Neural crest cell (in vitro differentiated cells): Measurements from ENCODE around the gene MYO19. TPM values are rescaled to one million over a fixed set of nuclear protein-coding genes. Genes with fewer than 3 reads are reported as not detected.

Source experiments
- DNase-seq: peaks from one replicate; pipeline ENCODE4 v3.0.0; 2021; ENCODE audit warnings: low read depth, mixed read lengths, low spot score
- H3K27ac Mint-ChIP-seq: one replicate; pipeline ENCODE4 v1.8.0; 2021; ENCODE audit warnings: mild to moderate bottlenecking, mixed read lengths; ENCODE audit not compliant: unreplicated experiment
- H3K27me3 Mint-ChIP-seq: 2 replicates; pipeline ENCODE4 v1.8.0; 2021; ENCODE audit warnings: low read depth, mild to moderate bottlenecking, mixed read lengths
- H3K36me3 Mint-ChIP-seq: 2 replicates; pipeline ENCODE4 v1.8.0; 2021; ENCODE audit warnings: low read depth, mild to moderate bottlenecking, mixed read lengths
- H3K4me1 Mint-ChIP-seq: 2 replicates; pipeline ENCODE4 v1.8.0; 2021; ENCODE audit warnings: mixed read lengths
- H3K4me3 Mint-ChIP-seq: one replicate; pipeline ENCODE4 v1.8.0; 2021; ENCODE audit warnings: mild to moderate bottlenecking, mixed read lengths
- H3K9me3 Mint-ChIP-seq: 2 replicates; pipeline ENCODE4 v1.8.0; 2021; ENCODE audit warnings: mixed read lengths
- total RNA-seq: library from RNA; stranded (reverse); gene quantifications from 2 replicates; pipeline ENCODE4 v1.2.1, GENCODE V29; 2021
- TF ChIP-seq, protein P1 (sequence below): fragments of 200-600 bp; sonication (generic); conservative IDR thresholded peaks from 2 replicates; pipeline ENCODE4 v1.5.0; 2021; ENCODE audit warnings: antibody characterized with exemption, mild to moderate bottlenecking

The MYO19 gene
- total RNA-seq, 1 donor from 2014 or later, result 104 TPM

DNA sequence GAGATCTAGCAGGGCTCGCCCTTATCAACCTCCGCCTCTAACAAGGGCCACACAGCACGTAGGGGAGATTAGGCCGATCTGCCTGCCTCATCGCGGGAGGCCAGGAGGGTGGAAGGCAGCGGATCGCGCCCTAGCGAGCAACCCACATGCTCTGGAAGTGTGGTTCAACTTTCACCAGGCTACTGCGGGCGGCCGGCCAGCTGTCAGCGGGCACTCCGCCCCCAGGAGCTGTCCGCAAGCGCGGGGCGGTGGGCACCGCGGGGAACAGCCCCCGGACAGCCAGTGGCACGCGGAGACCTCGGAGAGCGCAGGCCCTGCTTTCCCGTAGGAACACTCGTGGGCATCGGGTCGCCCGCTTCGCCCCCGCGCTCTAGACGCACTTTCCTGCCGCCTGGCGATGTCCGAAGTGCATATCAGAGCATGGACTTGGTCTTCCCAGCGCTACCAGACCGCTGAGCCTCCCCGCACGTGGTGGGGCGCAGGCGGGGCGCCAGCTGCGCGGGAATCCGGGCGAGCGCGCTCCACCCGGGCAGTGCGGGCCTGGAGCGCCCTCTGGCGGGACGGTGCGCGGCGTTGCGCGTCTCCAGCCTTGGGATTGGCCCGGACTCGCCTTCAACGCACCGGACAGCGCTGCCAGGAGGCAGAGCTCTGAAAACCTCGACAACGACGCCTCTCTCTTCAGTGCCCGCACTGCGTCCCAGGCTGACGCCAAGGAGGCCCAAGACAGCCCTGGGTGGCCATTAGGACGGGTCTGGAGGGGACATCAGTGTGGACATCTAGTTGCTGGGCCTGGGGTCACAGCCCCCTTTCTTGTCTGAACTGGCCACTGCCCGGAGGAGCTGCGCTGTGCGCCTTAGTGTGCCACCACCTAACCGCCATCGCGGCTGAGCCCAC, 51.8 kb downstream of the MYO19 start:
- Mint-ChIP-seq H3K9me3 (no peaks in the 10 kb centered on the region), H3K4me1 (peaks cover 23% of the 10 kb centered on the region), H3K4me3 (peak overlapping the region; percentile 81), H3K27me3 (peaks cover 56% of the 10 kb centered on the region), H3K27ac (no peak overlapping the region), H3K36me3 (peaks cover 3% of the 10 kb centered on the region)
- peak; percentile 93 for DNase-seq
- TF ChIP-seq, protein P1, sequence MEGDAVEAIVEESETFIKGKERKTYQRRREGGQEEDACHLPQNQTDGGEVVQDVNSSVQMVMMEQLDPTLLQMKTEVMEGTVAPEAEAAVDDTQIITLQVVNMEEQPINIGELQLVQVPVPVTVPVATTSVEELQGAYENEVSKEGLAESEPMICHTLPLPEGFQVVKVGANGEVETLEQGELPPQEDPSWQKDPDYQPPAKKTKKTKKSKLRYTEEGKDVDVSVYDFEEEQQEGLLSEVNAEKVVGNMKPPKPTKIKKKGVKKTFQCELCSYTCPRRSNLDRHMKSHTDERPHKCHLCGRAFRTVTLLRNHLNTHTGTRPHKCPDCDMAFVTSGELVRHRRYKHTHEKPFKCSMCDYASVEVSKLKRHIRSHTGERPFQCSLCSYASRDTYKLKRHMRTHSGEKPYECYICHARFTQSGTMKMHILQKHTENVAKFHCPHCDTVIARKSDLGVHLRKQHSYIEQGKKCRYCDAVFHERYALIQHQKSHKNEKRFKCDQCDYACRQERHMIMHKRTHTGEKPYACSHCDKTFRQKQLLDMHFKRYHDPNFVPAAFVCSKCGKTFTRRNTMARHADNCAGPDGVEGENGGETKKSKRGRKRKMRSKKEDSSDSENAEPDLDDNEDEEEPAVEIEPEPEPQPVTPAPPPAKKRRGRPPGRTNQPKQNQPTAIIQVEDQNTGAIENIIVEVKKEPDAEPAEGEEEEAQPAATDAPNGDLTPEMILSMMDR, result peak; percentile 95

DNA sequence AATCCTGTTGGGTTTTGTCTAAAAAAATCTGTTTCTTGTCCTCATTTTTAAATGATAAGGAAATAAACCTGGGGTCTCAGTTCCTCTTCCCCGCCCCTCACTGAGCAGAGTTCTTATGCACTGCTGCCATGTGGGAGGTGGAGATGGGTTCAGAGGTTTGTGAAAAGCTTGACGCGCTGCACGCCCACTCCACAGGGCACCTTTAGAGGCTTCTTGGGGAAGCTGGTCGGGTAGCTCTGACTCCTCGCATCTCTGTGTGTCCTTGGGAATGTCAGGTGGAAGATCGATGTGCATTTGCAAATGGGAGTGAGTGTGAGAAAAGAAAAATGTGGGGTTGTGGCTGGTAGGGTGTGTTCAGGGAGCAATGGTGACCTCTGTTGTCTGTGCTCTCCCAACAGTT, 52.8 kb downstream of the MYO19 start:
- TF ChIP-seq, protein P1, result no peak
- Mint-ChIP-seq H3K36me3 (peaks cover 3% of the 10 kb centered on the region), H3K27me3 (peaks cover 66% of the 10 kb centered on the region), H3K4me3 (peak overlapping the region; percentile 19), H3K9me3 (no peaks in the 10 kb centered on the region), H3K4me1 (peaks cover 18% of the 10 kb centered on the region), H3K27ac (no peak overlapping the region)
- DNase-seq, result no peak

DNA sequence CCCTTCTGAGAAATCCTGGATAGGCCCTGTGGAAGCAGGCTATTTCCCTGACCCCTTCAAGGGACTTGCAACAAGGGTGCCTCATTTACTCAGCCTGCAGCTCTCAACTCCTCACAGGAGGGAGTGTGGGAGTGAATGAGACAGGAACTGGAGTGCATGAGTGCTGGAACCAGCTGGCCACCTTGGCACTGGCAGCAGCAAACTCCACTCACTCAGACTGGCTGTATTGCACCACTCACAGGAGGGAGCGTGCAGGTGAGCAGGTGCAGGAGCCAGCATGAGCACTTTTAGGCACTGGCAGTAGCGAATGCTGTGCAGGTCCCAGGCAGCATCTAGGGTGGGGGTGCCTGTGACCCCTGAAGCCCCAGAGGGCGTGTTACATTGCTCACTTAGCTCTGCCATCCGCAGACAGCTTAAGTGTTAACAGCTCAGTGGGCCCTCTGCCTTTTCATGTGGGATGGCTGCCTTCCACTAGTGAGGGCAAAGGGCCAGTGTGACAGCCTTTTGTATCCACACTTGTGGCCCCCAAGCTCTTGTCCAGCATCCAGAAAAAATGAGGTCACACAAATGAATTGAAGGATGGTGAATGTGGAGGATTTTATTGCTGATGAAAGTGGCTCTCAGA, 59.2 kb downstream of the MYO19 start:
- Mint-ChIP-seq H3K4me3 (no peak overlapping the region), H3K36me3 (no peaks in the 10 kb centered on the region), H3K27ac (peak overlapping the region; percentile 75), H3K27me3 (peaks cover 91% of the 10 kb centered on the region), H3K4me1 (no peaks in the 10 kb centered on the region), H3K9me3 (no peaks in the 10 kb centered on the region)
- no peak for DNase-seq
- TF ChIP-seq, protein P1, result no peak

DNA sequence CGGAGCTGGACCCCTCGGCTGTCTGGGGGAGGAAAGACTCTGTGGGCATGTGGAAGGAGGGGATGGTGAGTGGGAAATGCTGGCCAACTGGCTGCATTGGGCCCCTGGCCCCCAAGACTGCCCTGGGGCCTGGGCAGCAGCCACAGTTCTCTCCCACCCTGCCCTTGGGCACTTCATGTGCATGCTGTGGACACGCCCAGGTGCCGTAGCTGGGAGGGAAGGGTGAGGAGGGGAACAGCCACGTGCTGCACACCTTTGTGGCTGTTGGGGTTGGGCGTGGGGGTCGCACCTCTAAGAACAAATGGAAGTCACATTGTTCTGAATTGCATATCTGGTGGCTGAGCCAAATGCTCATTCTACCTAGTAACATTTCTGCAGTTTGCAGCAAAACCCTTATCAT, 60.1 kb downstream of the MYO19 start:
- TF ChIP-seq, protein P1, result no peak

DNA sequence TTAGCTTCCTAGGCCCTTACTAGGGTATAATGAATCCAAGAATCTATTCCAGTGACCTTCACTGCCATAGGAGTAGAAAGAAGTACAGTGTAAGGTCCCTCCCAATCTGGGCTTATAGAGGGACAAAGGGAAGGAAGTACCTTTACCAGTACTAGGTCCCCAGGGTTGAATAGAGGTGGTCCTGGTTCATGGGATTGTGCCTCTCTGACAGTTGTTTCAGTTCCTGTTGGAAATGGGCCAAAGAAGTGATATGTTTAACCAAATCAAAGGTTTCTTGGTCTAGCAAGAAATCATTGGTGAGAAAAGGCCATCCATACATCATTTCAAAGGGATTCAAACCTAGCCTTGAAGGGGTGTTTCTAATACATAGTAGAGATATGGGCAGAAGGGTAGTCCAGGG, 64.2 kb downstream of the MYO19 start:
- Mint-ChIP-seq H3K27me3 (peaks cover 87% of the 10 kb centered on the region), H3K36me3 (no peaks in the 10 kb centered on the region), H3K27ac (no peak overlapping the region), H3K9me3 (no peaks in the 10 kb centered on the region), H3K4me1 (no peaks in the 10 kb centered on the region), H3K4me3 (no peak overlapping the region)
- TF ChIP-seq, protein P1, result no peak
- DNase-seq, result no peak

More for the DNA sequence above, 60.1 kb downstream of the MYO19 start:
- peaks cover 91% of the 10 kb centered on the region for H3K27me3 Mint-ChIP-seq
- no peak overlapping the region for H3K4me3 Mint-ChIP-seq
- no peaks in the 10 kb centered on the region for H3K9me3 Mint-ChIP-seq
- H3K36me3 Mint-ChIP-seq, result no peaks in the 10 kb centered on the region
- H3K27ac Mint-ChIP-seq, result no peak overlapping the region
- H3K4me1 Mint-ChIP-seq, result no peaks in the 10 kb centered on the region
- no peak for DNase-seq
